H1 (cell line): ENCODE measurements around the gene CKMT1A. TPM values are rescaled to one million over a fixed set of nuclear protein-coding genes. Genes with fewer than 3 reads are reported as not detected.

Experiments used
- CTCF ChIA-PET: fragments of 300-600 bp; sonication (Branson Sonifier 250); formaldehyde crosslinking; loops from one replicate; lab custom pipeline; 2021; ENCODE audit not compliant: partially characterized antibody; lab: Charles Lee
- POLR2A ChIA-PET: fragments of 300-600 bp; sonication (Branson Sonifier 250); formaldehyde crosslinking; loops from one replicate; lab custom pipeline; 2021; ENCODE audit warnings: inconsistent platforms; ENCODE audit not compliant: partially characterized antibody; lab: Charles Lee
- DNase-seq, 2 experiments: peaks; one replicate each; pipeline versions ENCODE4 v3.0.0 to v3.0.0-alpha.2; 2010 to 2022; ENCODE audit warnings: low spot score in 2 of 2, low read depth in 1 of 2, mixed read lengths in 1 of 2
- FAIRE-seq: peaks from 2 replicates; lab custom pipeline; 2011; peaks lifted over from hg19 to GRCh38; lab: Jason Lieb, UNC
- H2AFZ ChIP-seq: 2 replicates; pipeline ENCODE4 v1.8.1; 2012; ENCODE audit warnings: low read length, inconsistent platforms
- H2AK5ac ChIP-seq: 2 replicates; pipeline ENCODE4 v1.6.1; 2013; ENCODE audit warnings: low read depth, low read length
- H2BK120ac ChIP-seq: replicated peaks from 2 replicates; pipeline ENCODE3; 2013; ENCODE audit warnings: low read depth, low read length, inconsistent platforms
- H2BK12ac ChIP-seq: 2 replicates; pipeline ENCODE4 v1.6.1; 2013; ENCODE audit warnings: low read depth, low read length
- H2BK15ac ChIP-seq: 2 replicates; pipeline ENCODE4 v1.6.1; 2013; ENCODE audit warnings: low read length
- H2BK20ac ChIP-seq: 2 replicates; pipeline ENCODE4 v1.6.1; 2013; ENCODE audit warnings: low read length
- H2BK5ac ChIP-seq: 2 replicates; pipeline ENCODE4 v1.6.1; 2013; ENCODE audit warnings: low read depth, low read length
- H3K14ac ChIP-seq: 2 replicates; pipeline ENCODE4 v1.6.1; 2013; ENCODE audit warnings: inconsistent platforms; ENCODE audit not compliant: insufficient read length
- H3K18ac ChIP-seq: 2 replicates; pipeline ENCODE4 v1.6.1; 2013; ENCODE audit warnings: low read length; ENCODE audit errors: extremely low read depth
- H3K23ac ChIP-seq: 2 replicates; pipeline ENCODE4 v1.6.1; 2013; ENCODE audit warnings: inconsistent platforms; ENCODE audit not compliant: insufficient read length
- H3K23me2 ChIP-seq: 2 replicates; pipeline ENCODE4 v1.6.1; 2013; ENCODE audit warnings: low read depth, low read length
- H3K27ac ChIP-seq: 2 replicates; pipeline ENCODE4 v1.6.1; 2011; ENCODE audit warnings: low read depth, low read length, inconsistent platforms
- H3K27me3 ChIP-seq, 4 experiments: replicated peaks in 1 of 4; 1 replicate in 1 of 4; 2 replicates in 3 of 4; pipeline versions ENCODE4 v1.6.1 to v1.8.1; 2011 to 2013; ENCODE audit warnings: low read length in 3 of 4, mild to moderate bottlenecking in 3 of 4, inconsistent platforms in 2 of 4, mixed read lengths in 2 of 4, moderate library complexity in 1 of 4; ENCODE audit not compliant: control insufficient read depth in 3 of 4, insufficient read depth in 3 of 4; ENCODE audit errors: extremely low read depth in 1 of 4
- H3K36me3 ChIP-seq, 4 experiments: 2 replicates each; pipeline versions ENCODE4 v1.6.1 to v1.8.1; 2011 to 2013; ENCODE audit warnings: mild to moderate bottlenecking in 4 of 4, low read length in 3 of 4, moderate library complexity in 2 of 4, control low read depth in 1 of 4, inconsistent platforms in 1 of 4; ENCODE audit not compliant: insufficient read depth in 4 of 4, control insufficient read depth in 2 of 4
- H3K4ac ChIP-seq: replicated peaks from 2 replicates; pipeline ENCODE3; 2013; ENCODE audit warnings: low read length, low read depth, mixed read lengths, inconsistent platforms; ENCODE audit not compliant: insufficient read length
- H3K4me1 ChIP-seq, 4 experiments: replicated peaks in 1 of 4; 1 replicate in 1 of 4; 2 replicates in 3 of 4; pipeline versions ENCODE4 v1.6.1 to v1.8.1; 2011 to 2013; ENCODE audit warnings: low read length in 3 of 4, inconsistent platforms in 2 of 4, mixed read lengths in 1 of 4; ENCODE audit not compliant: insufficient read depth in 4 of 4, control insufficient read depth in 3 of 4
- H3K4me2 ChIP-seq, 2 experiments: 2 replicates each; pipeline versions ENCODE4 v1.6.1 to v1.8.1; 2011 to 2013; ENCODE audit warnings: low read depth in 2 of 2, low read length in 2 of 2, control low read depth in 1 of 2, inconsistent platforms in 1 of 2, mild to moderate bottlenecking in 1 of 2; ENCODE audit not compliant: insufficient read depth in 1 of 2
- H3K4me3 ChIP-seq, 4 experiments: fragments of 200-600, 300-600 bp in 1 of 4; sonication (generic), shearing (Covaris generic), sonication (Bioruptor Twin) in 1 of 4; 2 replicates each; pipeline versions ENCODE4 v1.5.1 to v1.8.1; 2011 to 2016; ENCODE audit warnings: low read length in 4 of 4, low read depth in 3 of 4, control low read depth in 2 of 4, inconsistent platforms in 2 of 4, mild to moderate bottlenecking in 2 of 4, mixed read lengths in 1 of 4, moderate library complexity in 1 of 4; ENCODE audit not compliant: insufficient read depth in 2 of 4; ENCODE audit errors: extremely low read depth in 1 of 4
- H3K56ac ChIP-seq: replicated peaks from 2 replicates; pipeline ENCODE3; 2013; ENCODE audit warnings: low read depth, mild to moderate bottlenecking, mixed read lengths, low read length, inconsistent platforms; ENCODE audit not compliant: insufficient read length
- H3K79me1 ChIP-seq: 2 replicates; pipeline ENCODE4 v1.6.1; 2013; ENCODE audit warnings: low read depth, low read length, control low read depth
- H3K79me2 ChIP-seq, 2 experiments: 2 replicates each; pipeline versions ENCODE4 v1.6.1 to v1.8.1; 2012 to 2013; ENCODE audit warnings: low read length in 2 of 2, mild to moderate bottlenecking in 2 of 2, inconsistent platforms in 1 of 2; ENCODE audit not compliant: insufficient read depth in 2 of 2, control insufficient read depth in 1 of 2
- H3K9ac ChIP-seq, 4 experiments: replicated peaks in 1 of 4; 1 replicate in 1 of 4; 2 replicates in 3 of 4; pipeline versions ENCODE4 v1.6.1 to v1.8.1; 2011 to 2013; ENCODE audit warnings: low read depth in 3 of 4, low read length in 3 of 4, control low read depth in 2 of 4, mild to moderate bottlenecking in 2 of 4, moderate library complexity in 2 of 4, inconsistent platforms in 1 of 4; ENCODE audit errors: extremely low read depth in 1 of 4
- H3K9me3 ChIP-seq, 2 experiments: 2 replicates each; pipeline versions ENCODE4 v1.6.1 to v1.8.1; 2012 to 2013; ENCODE audit warnings: mild to moderate bottlenecking in 2 of 2, moderate library complexity in 2 of 2, control low read depth in 1 of 2, inconsistent platforms in 1 of 2, low read depth in 1 of 2, low read length in 1 of 2, mixed read lengths in 1 of 2; ENCODE audit not compliant: insufficient read depth in 2 of 2
- H4K20me1 ChIP-seq, 2 experiments: replicated peaks in 1 of 2; 2 replicates each; pipeline versions ENCODE3 to v1.8.1; 2011 to 2013; ENCODE audit warnings: inconsistent platforms in 2 of 2, low read length in 2 of 2, mild to moderate bottlenecking in 1 of 2; ENCODE audit not compliant: insufficient read depth in 2 of 2, control insufficient read depth in 1 of 2
- H4K5ac ChIP-seq: 2 replicates; pipeline ENCODE4 v1.6.1; 2013; ENCODE audit warnings: low read length, low read depth, mixed read lengths, inconsistent platforms; ENCODE audit not compliant: insufficient read length
- H4K8ac ChIP-seq: 2 replicates; pipeline ENCODE4 v1.8.0; 2013; ENCODE audit warnings: mild to moderate bottlenecking, moderate library complexity, low read length, inconsistent platforms; ENCODE audit not compliant: insufficient read depth; ENCODE audit errors: extremely low read depth
- H4K91ac ChIP-seq: replicated peaks from 2 replicates; pipeline ENCODE3; 2013; ENCODE audit warnings: low read length, mixed read lengths, inconsistent platforms; ENCODE audit not compliant: insufficient read length
- BACH1 ChIP-seq: IDR thresholded peaks from 2 replicates; pipeline ENCODE4 v1.6.1; 2012; ENCODE audit warnings: low read length, improper control_type of control experiment
- CEBPB ChIP-seq: IDR thresholded peaks from 2 replicates; pipeline ENCODE4 v1.6.1; 2012; ENCODE audit warnings: low read depth, low read length
- EGR1 ChIP-seq: IDR thresholded peaks from 2 replicates; pipeline ENCODE4 v1.6.1; 2011; ENCODE audit warnings: low read depth, low read length, borderline replicate concordance
- FOSL1 ChIP-seq: IDR thresholded peaks from 2 replicates; pipeline ENCODE4 v1.6.1; 2011; ENCODE audit warnings: mild to moderate bottlenecking, low read depth, low read length, moderate library complexity; ENCODE audit not compliant: insufficient read depth
- GABPA ChIP-seq: IDR thresholded peaks from 2 replicates; pipeline ENCODE4 v1.6.1; 2011; ENCODE audit warnings: mild to moderate bottlenecking, low read length, moderate library complexity, borderline replicate concordance; ENCODE audit not compliant: insufficient read depth
- GTF2F1 ChIP-seq: IDR thresholded peaks from 2 replicates; pipeline ENCODE4 v1.6.1; 2012; ENCODE audit warnings: low read depth, low read length, improper control_type of control experiment, borderline replicate concordance
- HDAC2 ChIP-seq, 2 experiments: fragments of 300-600 bp in 1 of 2; sonication (generic) in 1 of 2; IDR thresholded peaks; 2 replicates each; pipeline ENCODE4 v1.6.1; 2011 to 2012; ENCODE audit warnings: low read depth in 2 of 2, low read length in 2 of 2, mild to moderate bottlenecking in 2 of 2, moderate library complexity in 2 of 2, borderline replicate concordance in 1 of 2, inconsistent platforms in 1 of 2
- HDAC6 ChIP-seq: IDR thresholded peaks from one replicate; pipeline ENCODE4 v1.7.1; 2012; ENCODE audit warnings: low read depth, mild to moderate bottlenecking, inconsistent platforms, low read length, moderate library complexity
- MAFK ChIP-seq: IDR thresholded peaks from 2 replicates; pipeline ENCODE4 v1.6.1; 2012; ENCODE audit warnings: low read depth, mild to moderate bottlenecking, improper control_type of control experiment, low read length
- MAX ChIP-seq: IDR thresholded peaks from 2 replicates; pipeline ENCODE4 v1.6.1; 2012; ENCODE audit warnings: inconsistent platforms
- RFX5 ChIP-seq: IDR thresholded peaks from 2 replicates; pipeline ENCODE4 v1.6.1; 2011; ENCODE audit warnings: low read depth, low read length, improper control_type of control experiment, borderline replicate concordance
- RXRA ChIP-seq: IDR thresholded peaks from 2 replicates; pipeline ENCODE4 v1.6.1; 2011; ENCODE audit warnings: low read depth, mild to moderate bottlenecking, low read length, moderate library complexity; ENCODE audit not compliant: insufficient read depth
- SIX5 ChIP-seq: IDR thresholded peaks from 2 replicates; pipeline ENCODE4 v1.6.1; 2011; ENCODE audit warnings: mild to moderate bottlenecking, low read depth, low read length
- TCF12 ChIP-seq: IDR thresholded peaks from 2 replicates; pipeline ENCODE4 v1.6.1; 2011; ENCODE audit warnings: low read depth, mild to moderate bottlenecking, low read length
- ZNF274 ChIP-seq: IDR thresholded peaks from 2 replicates; pipeline ENCODE4 v1.7.0; 2012; ENCODE audit warnings: low read length, borderline replicate concordance; ENCODE audit errors: extremely low read depth
- WGBS, 2 experiments: shearing (Covaris generic) in 1 of 2; methylation state at CpG; one replicate each; pipeline versions ENCODE4 v1.1.6 to v1.1.7; 2013 to 2015; ENCODE audit warnings: low lambda C conversion rate in 2 of 2, mixed read lengths in 2 of 2, inconsistent platforms in 1 of 2, low coverage in 1 of 2, missing lambda C conversion rate in 1 of 2; ENCODE audit not compliant: insufficient replicate concordance in 2 of 2, insufficient coverage in 1 of 2, insufficient read length in 1 of 2; ENCODE audit errors: extremely low coverage in 1 of 2, missing lambda C conversion rate in 1 of 2; 5-methylcytosine and 5-hydroxymethylcytosine counted together
- polyA plus RNA-seq, 7 experiments: library from polyadenylated mRNA; depleted of rRNA in 3 of 7; stranded (reverse) in 5 of 7; unstranded in 2 of 7; fragments of >200 nt in 5 of 7; fragments of 200-250 nt in 2 of 7; gene quantifications; 1 replicate in 5 of 7; 2 replicates in 1 of 7; 4 replicates in 1 of 7; pipeline versions ENCODE4 v1.2.1 to v1.2.3, GENCODE V29; 2011 to 2013; ENCODE audit warnings: missing spikeins in 2 of 7, mixed read lengths in 2 of 7
- total RNA-seq: library from RNA; stranded (reverse); fragmentation: NEBNext Ultra II Directional; extraction: Animal tissue kit (Norgen Biotek cat#: 25700); gene quantifications from 2 replicates; pipeline ENCODE4 v1.2.1, GENCODE V29; 2021

CKMT1A gene
- total and polyA plus RNA-seq, 2 of the 8 experiments (the other 6 are each of a cell fraction or from before 2014, with no cell fraction given): 35.0 to 38.9 TPM

DNA sequence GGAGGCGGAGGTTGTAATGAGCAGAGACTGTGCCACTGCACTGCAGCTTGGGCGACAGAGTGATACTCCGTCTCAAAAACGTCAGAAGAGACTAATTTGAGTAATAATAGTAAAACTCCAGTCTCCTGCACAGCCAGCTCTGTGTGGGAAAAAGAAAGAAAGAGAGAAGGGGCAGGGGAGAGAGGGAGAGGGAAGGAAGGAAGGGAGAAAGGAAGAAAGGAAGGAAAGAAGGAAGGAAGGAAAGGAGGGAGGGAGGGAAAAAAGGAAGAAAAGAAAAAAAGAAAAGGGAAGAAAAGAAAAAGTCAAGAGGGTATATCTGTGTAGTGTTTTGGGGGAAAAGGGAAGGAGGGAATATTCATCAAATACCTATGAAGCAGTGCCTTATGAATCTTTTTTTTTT, 29.5 kb downstream of the CKMT1A start:
- no peak overlapping the region for H3K56ac ChIP-seq
- H3K9ac ChIP-seq: no peak overlapping the region
- H2BK120ac ChIP-seq: no peak overlapping the region
- no peaks in the 10 kb centered on the region for H3K79me1 ChIP-seq
- H3K4me1 ChIP-seq: no peaks in the 10 kb centered on the region
- no peak overlapping the region for H2BK20ac ChIP-seq
- H4K91ac ChIP-seq: no peak overlapping the region
- FAIRE-seq: no peak
- H3K27me3 ChIP-seq: no peaks in the 10 kb centered on the region
- no peak overlapping the region for H3K23ac ChIP-seq
- POLR2A ChIA-PET: no interaction called here
- CTCF ChIA-PET: interaction anchor here (0.8 to 1.9 kb wide), 2 partner anchors 42 to 47 kb away, joined by 3 to 5 read pairs; no protein-coding TSS in a partner anchor
- no peak overlapping the region for H2AK5ac ChIP-seq
- no peak overlapping the region for H3K14ac ChIP-seq
- no peaks in the 10 kb centered on the region for H3K36me3 ChIP-seq
- no peak for TF ChIP-seq GABPA
- TF ChIP-seq RXRA: no peak
- no peak for TF ChIP-seq CEBPB
- no peak for TF ChIP-seq EGR1
- no peak for TF ChIP-seq TCF12
- no peak for TF ChIP-seq RFX5
- TF ChIP-seq HDAC2 (IDR thresholded peaks at IDR 0.05; ENCODE audit: borderline replicate concordance in 1 of 2, low read depth in 2 of 2, low read length in 2 of 2): no peak
- TF ChIP-seq MAX: no peak
- TF ChIP-seq HDAC6: no peak
- no peak for TF ChIP-seq MAFK
- TF ChIP-seq SIX5: no peak
- no peak for TF ChIP-seq FOSL1
- TF ChIP-seq ZNF274: no peak
- no peak for TF ChIP-seq GTF2F1
- TF ChIP-seq BACH1: no peak
- H2BK15ac ChIP-seq: no peak overlapping the region
- no peaks in the 10 kb centered on the region for H3K9me3 ChIP-seq
- H3K4me2 ChIP-seq: no peak overlapping the region
- H3K4me3 ChIP-seq: no peak overlapping the region
- H4K5ac ChIP-seq: no peak overlapping the region
- no peak overlapping the region for H2BK12ac ChIP-seq
- H2BK5ac ChIP-seq: no peak overlapping the region
- H3K18ac ChIP-seq: no peak overlapping the region
- H3K4ac ChIP-seq: no peak overlapping the region
- WGBS, 2 experiments: 77% methylated on average over 4 of the region's 4 CpGs; no CpG with 5 or more reads in 1 of the 2 experiments
- H3K27ac ChIP-seq: no peak overlapping the region
- no peak overlapping the region for H2AFZ ChIP-seq
- no peaks in the 10 kb centered on the region for H3K79me2 ChIP-seq
- no peaks in the 10 kb centered on the region; the same call in 1 of the 2 replicates for H3K23me2 ChIP-seq
- H4K8ac ChIP-seq: no peak overlapping the region
- H4K20me1 ChIP-seq: no peaks in the 10 kb centered on the region
- no peak for DNase-seq
